Neural cell (in vitro differentiated cells): Measurements from ENCODE around the gene PREB. TPM values are rescaled to one million over a fixed set of nuclear protein-coding genes. Genes with fewer than 3 reads are reported as not detected.

Experiments used
- H2AFZ ChIP-seq: fragments of 200-600, 300-800 bp; sonication (generic), shearing (Covaris generic); 2 replicates; pipeline ENCODE4 v1.6.0; 2014; ENCODE audit warnings: low read depth, mild to moderate bottlenecking, antibody characterized with exemption, low read length, moderate library complexity
- H3F3A ChIP-seq: fragments of 200-600 bp; shearing (Covaris generic); 2 replicates; pipeline ENCODE4 v1.6.1; 2016; ENCODE audit warnings: mild to moderate bottlenecking, moderate library complexity, mixed read lengths, antibody characterized with exemption, low read length; ENCODE audit not compliant: insufficient read depth, poor library complexity, severe bottlenecking
- H3K27ac ChIP-seq: fragments of 200-600, 300-800 bp; sonication (generic), shearing (Covaris generic); 2 replicates; pipeline ENCODE4 v1.5.1; 2014; ENCODE audit warnings: mild to moderate bottlenecking, low read length, moderate library complexity
- H3K27me3 ChIP-seq: fragments of 300-800, 200-600 bp; sonication (generic), shearing (Covaris generic); 2 replicates; pipeline ENCODE4 v1.6.0; 2014; ENCODE audit warnings: mild to moderate bottlenecking, low read depth, low read length, moderate library complexity; ENCODE audit not compliant: insufficient read depth
- H3K36me3 ChIP-seq: fragments of 300-800, 200-600 bp; sonication (generic), shearing (Covaris generic); 2 replicates; pipeline ENCODE4 v1.5.1; 2014; ENCODE audit warnings: mild to moderate bottlenecking, antibody characterized with exemption, low read length, moderate library complexity; ENCODE audit not compliant: insufficient read depth
- H3K4me2 ChIP-seq: fragments of 300-800, 200-600 bp; sonication (generic), shearing (Covaris generic); 2 replicates; pipeline ENCODE4 v1.6.0; 2014; ENCODE audit warnings: mild to moderate bottlenecking, low read length
- H3K4me3 ChIP-seq: fragments of 300-800, 200-600 bp; sonication (generic), shearing (Covaris generic); 2 replicates; pipeline ENCODE4 v1.5.1; 2014; ENCODE audit warnings: mild to moderate bottlenecking, low read length, moderate library complexity
- H3K79me2 ChIP-seq: fragments of 200-600 bp; shearing (Covaris generic); replicated peaks from 2 replicates; pipeline ENCODE4 v1.6.0; 2014; ENCODE audit warnings: mild to moderate bottlenecking, low read length, moderate library complexity; ENCODE audit not compliant: insufficient read depth
- H3K9ac ChIP-seq: fragments of 300-800, 200-600 bp; sonication (generic), shearing (Covaris generic); 2 replicates; pipeline ENCODE4 v1.6.1; 2016; ENCODE audit warnings: mild to moderate bottlenecking, low read length, mixed read lengths
- H3K9me2 ChIP-seq: fragments of 200-600 bp; shearing (Covaris generic); 2 replicates; pipeline ENCODE4 v1.6.1; 2016; ENCODE audit warnings: mild to moderate bottlenecking, low read length, mixed read lengths; ENCODE audit not compliant: insufficient read depth
- H3K9me3 ChIP-seq: fragments of 200-600, 300-800 bp; sonication (generic), shearing (Covaris generic); 2 replicates; pipeline ENCODE4 v1.6.1; 2016; ENCODE audit warnings: mild to moderate bottlenecking, mixed run types, low read length, moderate library complexity, mixed read lengths
- H4K20me1 ChIP-seq: fragments of 200-600 bp; shearing (Covaris generic); 2 replicates; pipeline ENCODE4 v1.6.1; 2016; ENCODE audit warnings: mild to moderate bottlenecking, mixed run types; ENCODE audit not compliant: insufficient read depth
- CTCF ChIP-seq: fragments of 450-650 bp; IDR thresholded peaks from 2 replicates; pipeline ENCODE4 v1.5.1; 2014; ENCODE audit warnings: antibody characterized with exemption, mild to moderate bottlenecking, moderate library complexity; ENCODE audit not compliant: poor library complexity, severe bottlenecking
- EP300 ChIP-seq: fragments of 450-650 bp; conservative IDR thresholded peaks from 2 replicates; pipeline ENCODE4 v1.6.1; 2014; ENCODE audit warnings: antibody characterized with exemption, mild to moderate bottlenecking, moderate library complexity; ENCODE audit not compliant: poor library complexity, severe bottlenecking
- EZH2 ChIP-seq: fragments of 200-600, 300-800 bp; shearing (Covaris generic), sonication (generic); IDR thresholded peaks from 2 replicates; pipeline ENCODE4 v1.6.1; 2014; ENCODE audit warnings: antibody characterized with exemption, low read length, borderline replicate concordance, mild to moderate bottlenecking; ENCODE audit not compliant: insufficient read depth, poor library complexity, severe bottlenecking
- MXI1 ChIP-seq: fragments of 450-650 bp; conservative IDR thresholded peaks from 2 replicates; pipeline ENCODE4 v1.6.1; 2014; ENCODE audit warnings: antibody characterized with exemption, mild to moderate bottlenecking; ENCODE audit not compliant: poor library complexity, severe bottlenecking
- POLR2AphosphoS5 ChIP-seq: IDR thresholded peaks from 2 replicates; pipeline ENCODE4 v1.6.1; 2012
- RAD21 ChIP-seq: fragments of 450-650 bp; conservative IDR thresholded peaks from 2 replicates; pipeline ENCODE4 v1.6.1; 2014; ENCODE audit warnings: antibody characterized with exemption, mild to moderate bottlenecking, moderate library complexity
- SMC3 ChIP-seq: fragments of 450-650 bp; conservative IDR thresholded peaks from 2 replicates; pipeline ENCODE4 v1.6.1; 2014; ENCODE audit warnings: antibody characterized with exemption, mild to moderate bottlenecking, moderate library complexity; ENCODE audit not compliant: poor library complexity
- TAF1 ChIP-seq: IDR thresholded peaks from 2 replicates; pipeline ENCODE4 v1.6.1; 2012; ENCODE audit warnings: low read depth
- polyA plus RNA-seq: library from polyadenylated mRNA; depleted of rRNA; stranded (reverse); fragments of >200 nt; gene quantifications from 2 replicates; pipeline ENCODE4 v1.2.3, GENCODE V29; 2014
- TF ChIP-seq, protein P1 (sequence below): IDR thresholded peaks from 2 replicates; pipeline ENCODE4 v1.6.1; 2012; ENCODE audit warnings: borderline replicate concordance

Gene PREB
- polyA plus RNA-seq, 1 donor from 2014 or later, result 121 TPM

DNA sequence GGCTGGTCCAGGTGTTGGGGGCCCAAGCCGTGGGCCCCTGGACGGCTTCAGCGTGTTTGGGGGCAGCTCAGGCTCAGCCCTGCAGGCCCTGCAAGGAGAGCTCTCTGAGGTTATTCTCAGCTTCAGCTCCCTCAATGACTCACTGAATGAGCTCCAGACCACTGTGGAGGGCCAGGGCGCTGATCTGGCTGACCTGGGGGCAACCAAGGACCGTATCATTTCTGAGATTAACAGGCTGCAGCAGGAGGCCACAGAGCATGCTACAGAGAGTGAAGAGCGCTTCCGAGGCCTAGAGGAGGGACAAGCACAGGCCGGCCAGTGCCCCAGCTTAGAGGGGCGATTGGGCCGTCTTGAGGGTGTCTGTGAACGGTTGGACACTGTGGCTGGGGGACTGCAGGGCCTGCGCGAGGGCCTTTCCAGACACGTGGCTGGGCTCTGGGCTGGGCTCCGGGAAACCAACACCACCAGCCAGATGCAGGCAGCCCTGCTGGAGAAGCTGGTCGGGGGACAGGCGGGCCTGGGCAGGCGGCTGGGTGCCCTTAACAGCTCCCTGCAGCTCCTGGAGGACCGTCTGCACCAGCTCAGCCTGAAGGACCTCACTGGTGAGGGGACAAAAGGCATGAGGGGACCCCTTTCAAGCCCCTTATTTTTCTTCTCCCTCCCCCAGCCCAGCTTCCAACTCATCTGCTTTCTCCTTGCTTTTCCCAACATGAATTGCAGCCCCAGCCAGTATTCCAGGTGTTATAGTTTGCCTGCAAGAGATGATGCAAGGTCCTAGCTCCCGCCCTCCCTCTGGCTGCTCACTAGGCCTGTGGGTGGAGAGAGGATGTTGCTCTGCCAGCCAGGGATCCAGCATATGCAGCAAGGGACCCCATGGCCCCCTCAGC is 50.8 kb downstream of the PREB start:
- H3K4me2 ChIP-seq, result no peak overlapping the region
- no peaks in the 10 kb centered on the region for H3K79me2 ChIP-seq
- H3K27ac ChIP-seq, result no peak overlapping the region
- H3K9me3 ChIP-seq, result no peaks in the 10 kb centered on the region
- H3K9me2 ChIP-seq, result no peaks in the 10 kb centered on the region
- H4K20me1 ChIP-seq, result no peaks in the 10 kb centered on the region
- H3F3A ChIP-seq, result no peaks in the 10 kb centered on the region
- no peak overlapping the region for H2AFZ ChIP-seq
- no peak overlapping the region for H3K9ac ChIP-seq
- H3K27me3 ChIP-seq, result peaks cover 10% of the 10 kb centered on the region
- no peaks in the 10 kb centered on the region for H3K36me3 ChIP-seq
- TF ChIP-seq CTCF (no peak), SMC3 (no peak), EZH2 (no peak), RAD21 (no peak), POLR2AphosphoS5 (no peak), MXI1 (no peak), TAF1 (no peak), EP300 (no peak)
- TF ChIP-seq, protein P1, sequence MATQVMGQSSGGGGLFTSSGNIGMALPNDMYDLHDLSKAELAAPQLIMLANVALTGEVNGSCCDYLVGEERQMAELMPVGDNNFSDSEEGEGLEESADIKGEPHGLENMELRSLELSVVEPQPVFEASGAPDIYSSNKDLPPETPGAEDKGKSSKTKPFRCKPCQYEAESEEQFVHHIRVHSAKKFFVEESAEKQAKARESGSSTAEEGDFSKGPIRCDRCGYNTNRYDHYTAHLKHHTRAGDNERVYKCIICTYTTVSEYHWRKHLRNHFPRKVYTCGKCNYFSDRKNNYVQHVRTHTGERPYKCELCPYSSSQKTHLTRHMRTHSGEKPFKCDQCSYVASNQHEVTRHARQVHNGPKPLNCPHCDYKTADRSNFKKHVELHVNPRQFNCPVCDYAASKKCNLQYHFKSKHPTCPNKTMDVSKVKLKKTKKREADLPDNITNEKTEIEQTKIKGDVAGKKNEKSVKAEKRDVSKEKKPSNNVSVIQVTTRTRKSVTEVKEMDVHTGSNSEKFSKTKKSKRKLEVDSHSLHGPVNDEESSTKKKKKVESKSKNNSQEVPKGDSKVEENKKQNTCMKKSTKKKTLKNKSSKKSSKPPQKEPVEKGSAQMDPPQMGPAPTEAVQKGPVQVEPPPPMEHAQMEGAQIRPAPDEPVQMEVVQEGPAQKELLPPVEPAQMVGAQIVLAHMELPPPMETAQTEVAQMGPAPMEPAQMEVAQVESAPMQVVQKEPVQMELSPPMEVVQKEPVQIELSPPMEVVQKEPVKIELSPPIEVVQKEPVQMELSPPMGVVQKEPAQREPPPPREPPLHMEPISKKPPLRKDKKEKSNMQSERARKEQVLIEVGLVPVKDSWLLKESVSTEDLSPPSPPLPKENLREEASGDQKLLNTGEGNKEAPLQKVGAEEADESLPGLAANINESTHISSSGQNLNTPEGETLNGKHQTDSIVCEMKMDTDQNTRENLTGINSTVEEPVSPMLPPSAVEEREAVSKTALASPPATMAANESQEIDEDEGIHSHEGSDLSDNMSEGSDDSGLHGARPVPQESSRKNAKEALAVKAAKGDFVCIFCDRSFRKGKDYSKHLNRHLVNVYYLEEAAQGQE, result no peak
- no peak overlapping the region for H3K4me3 ChIP-seq

GRCh38 chr2:27082773-27083409 is 51.5 kb downstream of the PREB start:
- Histone ChIP-seq H3K4me2 (no peak overlapping the region), H4K20me1 (no peaks in the 10 kb centered on the region), H3K27me3 (peaks cover 10% of the 10 kb centered on the region), H2AFZ (no peak overlapping the region), H3K36me3 (no peaks in the 10 kb centered on the region), H3K4me3 (no peak overlapping the region), H3K27ac (no peak overlapping the region), H3F3A (no peaks in the 10 kb centered on the region), H3K9ac (no peak overlapping the region), H3K79me2 (no peaks in the 10 kb centered on the region), H3K9me3 (no peaks in the 10 kb centered on the region), H3K9me2 (no peaks in the 10 kb centered on the region)
- TF ChIP-seq EZH2, result no peak
- no peak for TF ChIP-seq POLR2AphosphoS5
- TF ChIP-seq MXI1, result no peak
- TF ChIP-seq, protein P1, result no peak
- no peak for TF ChIP-seq CTCF
- no peak for TF ChIP-seq TAF1
- no peak for TF ChIP-seq SMC3
- no peak for TF ChIP-seq EP300
- no peak for TF ChIP-seq RAD21
